ENCODE results near the gene SFMBT1.

SFMBT1 gene

GRCh38 chr3:52897130-52898122 lies 148.4 kb downstream of the SFMBT1 start, which contains the start of gene STIMATE:
Gene STIMATE, minus strand, starts transcription at chr3:52897548. Its CDS starts 98 bp downstream, at chr3:52897450.
- intact Hi-C loops (cut with DNase I) = no loop called here

GRCh38 chr3:52896613-52897012 lies 149.3 kb downstream of the SFMBT1 start:
- no peak for DNase-seq
- intact Hi-C loops (cut with DNase I) = no loop called here

More at GRCh38 chr3:52897130-52898122, 148.4 kb downstream of the SFMBT1 start, which contains the start of gene STIMATE:
- DNase-seq = peak; percentile 78 to 97 (median 93)

- no peak for DNase-seq
- intact Hi-C loops (cut with DNase I) = no loop called here
Observed at GRCh38 chr3:52896151-52896550, 149.7 kb downstream of the SFMBT1 start.

GRCh38 chr3:52895418-52895817 lies 150.5 kb downstream of the SFMBT1 start:
- intact Hi-C loops (cut with DNase I) = no loop called here
- DNase-seq = no peak

GRCh38 chr3:52894756-52895155 lies 151.1 kb downstream of the SFMBT1 start:
- DNase-seq = no peak
- intact Hi-C loops (cut with DNase I) = no loop called here

- intact Hi-C loops (cut with DNase I) = no loop called here
- DNase-seq = no peak
Observed at GRCh38 chr3:52893723-52894122, 152.2 kb downstream of the SFMBT1 start.

- intact Hi-C loops (cut with DNase I) = no loop called here
- DNase-seq = no peak
Observed at GRCh38 chr3:52892625-52893311, 153.1 kb downstream of the SFMBT1 start.

GRCh38 chr3:52892290-52892624 lies 153.6 kb downstream of the SFMBT1 start:
- intact Hi-C loops (cut with DNase I) = no loop called here
- DNase-seq = peak in 1 of 42 donors; percentile 43

GRCh38 chr3:52891615-52892081 lies 154.2 kb downstream of the SFMBT1 start:
- intact Hi-C loops (cut with DNase I) = no loop called here
- DNase-seq = no peak

- DNase-seq = no peak
- intact Hi-C loops (cut with DNase I) = no loop called here
Observed at GRCh38 chr3:52891164-52891563, 154.7 kb downstream of the SFMBT1 start.

GRCh38 chr3:52890735-52891134 lies 155.1 kb downstream of the SFMBT1 start:
- intact Hi-C loops (cut with DNase I) = no loop called here
- DNase-seq = no peak

GRCh38 chr3:52889901-52890300 lies 156.0 kb downstream of the SFMBT1 start:
- intact Hi-C loops (cut with DNase I) = no loop called here
- DNase-seq = no peak

- intact Hi-C loops (cut with DNase I) = no loop called here
Observed at GRCh38 chr3:52887166-52887565, 158.7 kb downstream of the SFMBT1 start.

GRCh38 chr3:52886049-52886730 lies 159.7 kb downstream of the SFMBT1 start:
- intact Hi-C loops (cut with DNase I) = no loop called here
- DNase-seq = no peak

More at GRCh38 chr3:52887166-52887565, 158.7 kb downstream of the SFMBT1 start:
- no peak for DNase-seq

GRCh38 chr3:52882377-52882776 lies 163.5 kb downstream of the SFMBT1 start:
- intact Hi-C loops (cut with DNase I) = no loop called here
- peak in 1 of 42 donors; percentile 13 for DNase-seq

- peak in 1 of 42 donors; percentile 13 for DNase-seq
- intact Hi-C loops (cut with DNase I) = no loop called here
Observed at GRCh38 chr3:52881871-52882270, 164.0 kb downstream of the SFMBT1 start.

- intact Hi-C loops (cut with DNase I) = no loop called here
- DNase-seq = no peak
Observed at GRCh38 chr3:52880474-52880873, 165.4 kb downstream of the SFMBT1 start.

GRCh38 chr3:52880047-52880446 lies 165.8 kb downstream of the SFMBT1 start:
- intact Hi-C loops (cut with DNase I) = no loop called here

GRCh38 chr3:52879581-52879980 lies 166.3 kb downstream of the SFMBT1 start:
- DNase-seq = no peak
- intact Hi-C loops (cut with DNase I) = no loop called here

More at GRCh38 chr3:52880047-52880446, 165.8 kb downstream of the SFMBT1 start:
- DNase-seq = no peak

Data from head of caudate nucleus (tissue), 42 donors.